SK-N-MC (cell line): ENCODE data around the gene SLC35E3.

Experiments
- EZH2 ChIP-seq: fragments of 200-600 bp; sonication (generic); IDR thresholded peaks from one replicate; pipeline ENCODE4 v1.6.1; 2017; ENCODE audit warnings: antibody characterized with exemption
- POLR2AphosphoS5 ChIP-seq: IDR thresholded peaks from 2 replicates; pipeline ENCODE4 v1.6.1; 2012; ENCODE audit warnings: mild to moderate bottlenecking, low read depth, low read length, borderline replicate concordance

DNA sequence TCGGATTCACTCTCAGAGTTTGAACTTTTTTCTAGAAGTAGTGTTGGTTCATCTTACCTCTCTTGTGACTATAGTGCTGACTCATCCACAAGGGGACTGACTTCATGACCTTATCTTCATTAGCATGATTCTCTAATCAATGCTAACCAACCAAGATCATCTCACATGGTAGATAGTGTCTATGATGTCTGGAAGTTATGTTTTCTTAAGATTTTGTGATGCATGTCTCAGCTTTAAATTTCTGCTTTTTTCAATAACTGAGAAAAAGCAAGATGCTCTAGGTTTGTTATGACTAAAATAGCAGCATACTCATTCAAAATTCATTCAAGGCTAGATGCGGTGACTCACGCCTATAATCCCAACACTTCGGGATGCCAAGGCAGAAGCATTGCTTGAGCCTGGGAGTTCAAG is 12.3 kb upstream of the SLC35E3 start:
- TF ChIP-seq EZH2 (no peak), POLR2AphosphoS5 (no peak)
